H9 (cell line): ENCODE results near the gene PRDM11. TPM values are rescaled to one million over a fixed set of nuclear protein-coding genes. Genes with fewer than 3 reads are reported as not detected.

Experiments used
- DNase-seq: peaks from one replicate; pipeline ENCODE4 v3.0.0-alpha.2; 2017
- H2AFZ ChIP-seq: one replicate; pipeline ENCODE4 v1.6.1; 2013; ENCODE audit warnings: mild to moderate bottlenecking, low read length, control low read depth, moderate library complexity
- H2AK5ac ChIP-seq: 2 replicates; pipeline ENCODE4 v1.6.1; 2013; ENCODE audit warnings: low read length, control low read depth, mixed read lengths; ENCODE audit not compliant: insufficient read length
- H2BK120ac ChIP-seq: one replicate; pipeline ENCODE4 v1.6.1; 2013; ENCODE audit warnings: low read depth, mild to moderate bottlenecking, low read length, control low read depth, inconsistent platforms; ENCODE audit not compliant: poor library complexity, severe bottlenecking
- H2BK12ac ChIP-seq: 2 replicates; pipeline ENCODE4 v1.6.1; 2013; ENCODE audit warnings: low read length, control low read depth, mixed read lengths, low read depth; ENCODE audit not compliant: insufficient read length
- H2BK15ac ChIP-seq: 2 replicates; pipeline ENCODE4 v1.6.1; 2013; ENCODE audit warnings: low read depth, low read length, control low read depth
- H2BK20ac ChIP-seq: one replicate; pipeline ENCODE4 v1.6.1; 2013; ENCODE audit warnings: low read depth, mild to moderate bottlenecking, low read length, control low read depth, inconsistent platforms; ENCODE audit not compliant: poor library complexity, severe bottlenecking
- H2BK5ac ChIP-seq: 2 replicates; pipeline ENCODE4 v1.6.1; 2013; ENCODE audit warnings: low read length, control low read depth, mixed read lengths; ENCODE audit not compliant: insufficient read length
- H3K14ac ChIP-seq: 2 replicates; pipeline ENCODE4 v1.6.1; 2013; ENCODE audit warnings: low read length, control low read depth; ENCODE audit not compliant: insufficient read depth
- H3K18ac ChIP-seq: 2 replicates; pipeline ENCODE4 v1.6.1; 2013; ENCODE audit warnings: low read depth, mild to moderate bottlenecking, mixed read lengths, low read length, control low read depth; ENCODE audit not compliant: insufficient read length
- H3K23ac ChIP-seq: 2 replicates; pipeline ENCODE4 v1.6.1; 2013; ENCODE audit warnings: low read length, control low read depth, mixed read lengths, low read depth; ENCODE audit not compliant: insufficient read length
- H3K23me2 ChIP-seq: 2 replicates; pipeline ENCODE4 v1.6.1; 2013; ENCODE audit warnings: low read depth, mild to moderate bottlenecking, mixed read lengths, low read length, control low read depth; ENCODE audit not compliant: insufficient read length, poor library complexity, severe bottlenecking
- H3K27ac ChIP-seq: 2 replicates; pipeline ENCODE4 v1.5.1; 2013; ENCODE audit warnings: low read length, control low read depth, mixed read lengths, low read depth; ENCODE audit not compliant: insufficient read length
- H3K27me3 ChIP-seq: 2 replicates; pipeline ENCODE4 v1.6.1; 2013; ENCODE audit warnings: low read length, control low read depth, inconsistent platforms; ENCODE audit not compliant: insufficient read depth
- H3K4ac ChIP-seq: 2 replicates; pipeline ENCODE4 v1.6.1; 2013; ENCODE audit warnings: low read depth, mild to moderate bottlenecking, control low read depth, inconsistent platforms, low read length, moderate library complexity
- H3K4me1 ChIP-seq: 2 replicates; pipeline ENCODE4 v1.6.1; 2013; ENCODE audit warnings: low read length, control low read depth, inconsistent platforms; ENCODE audit not compliant: insufficient read depth
- H3K4me2 ChIP-seq: 2 replicates; pipeline ENCODE4 v1.6.1; 2013; ENCODE audit warnings: low read length, control low read depth, mixed read lengths; ENCODE audit not compliant: insufficient read length, insufficient read depth
- H3K56ac ChIP-seq: 2 replicates; pipeline ENCODE4 v1.6.1; 2013; ENCODE audit warnings: low read depth, mild to moderate bottlenecking, mixed read lengths, low read length, control low read depth; ENCODE audit not compliant: insufficient read length
- H3K79me1 ChIP-seq: 2 replicates; pipeline ENCODE4 v1.6.1; 2013; ENCODE audit warnings: low read depth, mild to moderate bottlenecking, moderate library complexity, low read length, control low read depth, inconsistent platforms; ENCODE audit not compliant: insufficient read depth, poor library complexity, severe bottlenecking
- H3K79me2 ChIP-seq: 2 replicates; pipeline ENCODE4 v1.6.1; 2013; ENCODE audit warnings: low read length, control low read depth, inconsistent platforms; ENCODE audit not compliant: insufficient read depth
- H3K9ac ChIP-seq: 2 replicates; pipeline ENCODE4 v1.6.1; 2013; ENCODE audit warnings: low read length, control low read depth, mixed read lengths; ENCODE audit not compliant: insufficient read length; ENCODE audit errors: extremely low read depth
- H3K9me3 ChIP-seq: one replicate; pipeline ENCODE4 v1.6.1; 2013; ENCODE audit warnings: low read depth, low read length, inconsistent platforms; ENCODE audit not compliant: control insufficient read depth
- H3T11ph ChIP-seq: one replicate; pipeline ENCODE4 v1.6.1; 2013; ENCODE audit warnings: mild to moderate bottlenecking, low read length, control low read depth, inconsistent platforms
- H4K20me1 ChIP-seq: one replicate; pipeline ENCODE4 v1.6.1; 2013; ENCODE audit not compliant: control insufficient read depth, insufficient read length, insufficient read depth
- H4K5ac ChIP-seq: 2 replicates; pipeline ENCODE4 v1.6.1; 2013; ENCODE audit warnings: low read depth, mild to moderate bottlenecking, mixed read lengths, low read length, control low read depth; ENCODE audit not compliant: insufficient read length
- H4K8ac ChIP-seq: replicated peaks from 2 replicates; pipeline ENCODE4 v1.6.1; 2013; ENCODE audit warnings: low read length, control low read depth, mixed read lengths, low read depth; ENCODE audit not compliant: insufficient read length
- H4K91ac ChIP-seq: 2 replicates; pipeline ENCODE4 v1.6.1; 2013; ENCODE audit warnings: low read depth, mild to moderate bottlenecking, moderate library complexity, mixed read lengths, low read length, control low read depth; ENCODE audit not compliant: insufficient read length
- H3K27ac Mint-ChIP-seq, 3 experiments: 2 replicates in 2 of 3; 3 replicates in 1 of 3; pipeline ENCODE4 v1.8.0; 2020 to 2021; ENCODE audit warnings: mixed read lengths in 3 of 3, mild to moderate bottlenecking in 1 of 3, moderate library complexity in 1 of 3
- H3K27me3 Mint-ChIP-seq: 2 replicates; pipeline ENCODE4 v1.8.0; 2021; ENCODE audit warnings: low read depth, mild to moderate bottlenecking, moderate library complexity, mixed read lengths
- H3K36me3 Mint-ChIP-seq, 3 experiments: 2 replicates in 2 of 3; 3 replicates in 1 of 3; pipeline ENCODE4 v1.8.0; 2020 to 2021; ENCODE audit warnings: low read depth in 3 of 3, mixed read lengths in 3 of 3; ENCODE audit not compliant: insufficient read depth in 1 of 3
- H3K4me1 Mint-ChIP-seq, 2 experiments: 2 replicates each; pipeline ENCODE4 v1.8.0; 2020; ENCODE audit warnings: mixed read lengths in 2 of 2
- H3K4me3 Mint-ChIP-seq, 2 experiments: 2 replicates in 1 of 2; 3 replicates in 1 of 2; pipeline ENCODE4 v1.8.0; 2020 to 2021; ENCODE audit warnings: mild to moderate bottlenecking in 2 of 2, mixed read lengths in 2 of 2, moderate library complexity in 1 of 2
- H3K9me3 Mint-ChIP-seq, 2 experiments: 2 replicates in 1 of 2; 3 replicates in 1 of 2; pipeline ENCODE4 v1.8.0; 2020; ENCODE audit warnings: mild to moderate bottlenecking in 2 of 2, mixed read lengths in 2 of 2, moderate library complexity in 1 of 2
- WGBS: extraction: QIAGEN DNeasy Blood & Tissue Kit; methylation state at CpG from one replicate; pipeline ENCODE4 v1.1.7; 2013; ENCODE audit warnings: missing lambda C conversion rate, low lambda C conversion rate, mixed read lengths; ENCODE audit not compliant: insufficient read length; ENCODE audit errors: extremely low coverage; 5-methylcytosine and 5-hydroxymethylcytosine counted together
- total RNA-seq: library from RNA; stranded (reverse); gene quantifications from 2 replicates; pipeline ENCODE4 v1.2.1, GENCODE V29; 2021
- TF ChIP-seq, protein P1 (sequence below): fragments of 200-600 bp; sonication (generic); conservative IDR thresholded peaks from 3 replicates; pipeline ENCODE4 v1.8.0; 2021; ENCODE audit warnings: antibody characterized with exemption, mild to moderate bottlenecking

PRDM11 gene
- total RNA-seq, 1 experiment from 2014 or later: 11.5 TPM

DNA sequence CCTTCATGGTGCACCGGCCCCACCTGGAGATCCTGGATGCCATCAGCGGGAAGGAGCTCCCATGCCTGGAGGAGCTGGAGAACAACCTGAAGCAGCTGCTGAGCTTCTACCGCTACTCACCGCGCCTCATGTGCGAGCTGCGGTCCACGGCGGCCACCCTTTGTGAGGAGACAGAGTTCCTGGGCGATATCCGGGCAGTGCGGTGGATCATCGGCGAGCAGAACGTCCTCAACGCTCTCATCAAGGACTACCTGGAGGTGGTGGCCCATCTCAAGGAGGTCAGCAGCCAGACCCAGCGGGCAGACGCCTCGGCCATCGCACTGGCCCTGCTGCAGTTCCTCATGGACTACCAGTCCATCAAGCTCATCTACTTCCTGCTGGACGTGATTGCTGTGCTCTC lies 80.5 kb downstream of the PRDM11 start:
- H3K23ac ChIP-seq: no peak overlapping the region

More for the DNA sequence above, 80.5 kb downstream of the PRDM11 start:
- Histone ChIP-seq H2BK20ac (no peak overlapping the region), H3K56ac (no peak overlapping the region), H3K9ac (no peak overlapping the region), H3K23me2 (no peaks in the 10 kb centered on the region), H3K27me3 (no peaks in the 10 kb centered on the region), H4K20me1 (no peaks in the 10 kb centered on the region), H2BK120ac (no peak overlapping the region), H3K4me1 (no peaks in the 10 kb centered on the region), H3T11ph (no peak overlapping the region), H4K91ac (no peak overlapping the region), H3K79me2 (no peaks in the 10 kb centered on the region), H3K4ac (no peak overlapping the region), H2BK12ac (no peak overlapping the region), H2BK5ac (no peak overlapping the region), H4K8ac (no peak overlapping the region), H3K27ac (no peak overlapping the region), H3K9me3 (no peaks in the 10 kb centered on the region), H3K4me2 (no peak overlapping the region), H2AK5ac (no peak overlapping the region), H2BK15ac (no peak overlapping the region), H2AFZ (no peak overlapping the region), H4K5ac (no peak overlapping the region), H3K79me1 (no peaks in the 10 kb centered on the region), H3K14ac (no peak overlapping the region), H3K18ac (no peak overlapping the region)
- no CpG with 5 or more reads among the region's 21 CpGs for WGBS
- Mint-ChIP-seq H3K9me3 (no peaks in the 10 kb centered on the region), H3K27me3 (no peaks in the 10 kb centered on the region), H3K4me3 (no peak overlapping the region), H3K27ac (no peak overlapping the region), H3K36me3 (peaks cover 16 to 27% (median 21%) of the 10 kb centered on the region in 3 experiments; a peak in 6 of 7 replicates), H3K4me1 (no peaks in the 10 kb centered on the region; a peak in 1 of 4 replicates)
- no peak for DNase-seq
- TF ChIP-seq, protein P1, sequence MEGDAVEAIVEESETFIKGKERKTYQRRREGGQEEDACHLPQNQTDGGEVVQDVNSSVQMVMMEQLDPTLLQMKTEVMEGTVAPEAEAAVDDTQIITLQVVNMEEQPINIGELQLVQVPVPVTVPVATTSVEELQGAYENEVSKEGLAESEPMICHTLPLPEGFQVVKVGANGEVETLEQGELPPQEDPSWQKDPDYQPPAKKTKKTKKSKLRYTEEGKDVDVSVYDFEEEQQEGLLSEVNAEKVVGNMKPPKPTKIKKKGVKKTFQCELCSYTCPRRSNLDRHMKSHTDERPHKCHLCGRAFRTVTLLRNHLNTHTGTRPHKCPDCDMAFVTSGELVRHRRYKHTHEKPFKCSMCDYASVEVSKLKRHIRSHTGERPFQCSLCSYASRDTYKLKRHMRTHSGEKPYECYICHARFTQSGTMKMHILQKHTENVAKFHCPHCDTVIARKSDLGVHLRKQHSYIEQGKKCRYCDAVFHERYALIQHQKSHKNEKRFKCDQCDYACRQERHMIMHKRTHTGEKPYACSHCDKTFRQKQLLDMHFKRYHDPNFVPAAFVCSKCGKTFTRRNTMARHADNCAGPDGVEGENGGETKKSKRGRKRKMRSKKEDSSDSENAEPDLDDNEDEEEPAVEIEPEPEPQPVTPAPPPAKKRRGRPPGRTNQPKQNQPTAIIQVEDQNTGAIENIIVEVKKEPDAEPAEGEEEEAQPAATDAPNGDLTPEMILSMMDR: no peak
